HEK293 (cell line): ENCODE data around the gene SLC1A6.
A peak's percentile ranks its signal among the peaks of the same experiment; 100 is the strongest.

ENCODE experiments used
- CTCF ChIA-PET: fragments of 350-600 bp; formaldehyde crosslinking; extraction: SDS; loops from one replicate; lab custom pipeline; 2021; ENCODE audit warnings: antibody characterized with exemption; lab: Yijun Ruan, JAX
- POLR2A ChIA-PET: fragments of 300-600 bp; formaldehyde crosslinking; extraction: SDS; loops from one replicate; lab custom pipeline; 2020; ENCODE audit warnings: antibody characterized with exemption, inconsistent platforms; lab: Yijun Ruan, JAX
- H3K27ac ChIP-seq: fragments of 200-500 bp; sonication (Bioruptor generic); 2 replicates; pipeline ENCODE4 v1.5.1; 2014; ENCODE audit warnings: low read depth, low read length, control low read depth, inconsistent platforms; ENCODE audit errors: extremely low read depth
- H3K36me3 ChIP-seq, 2 experiments: fragments of 200-500 bp in 1 of 2; sonication (Bioruptor generic) in 1 of 2; 1 replicate in 1 of 2; 2 replicates in 1 of 2; pipeline ENCODE4 v1.5.1; 2014 to 2017; ENCODE audit warnings: inconsistent platforms in 2 of 2, low read length in 2 of 2; ENCODE audit not compliant: control insufficient read depth in 2 of 2, insufficient read depth in 1 of 2
- H3K4me1 ChIP-seq: fragments of 200-500 bp; sonication (Bioruptor generic); 2 replicates; pipeline ENCODE4 v1.5.1; 2014; ENCODE audit warnings: mild to moderate bottlenecking, low read length, inconsistent platforms; ENCODE audit not compliant: control insufficient read depth, insufficient read depth
- H3K4me3 ChIP-seq: 2 replicates; pipeline ENCODE4 v1.5.1; 2011; ENCODE audit warnings: low read depth, mild to moderate bottlenecking, control low read depth, low read length, moderate library complexity
- H3K9me3 ChIP-seq: fragments of 200-500 bp; sonication (Bioruptor generic); 2 replicates; pipeline ENCODE4 v1.5.1; 2014; ENCODE audit warnings: low read depth, low read length, inconsistent platforms; ENCODE audit not compliant: control insufficient read depth, insufficient read depth
- HOXD13 ChIP-seq: sonication (generic); formaldehyde crosslinking; IDR thresholded peaks from 2 replicates; pipeline ENCODE4 v1.8.0; 2022; ENCODE audit warnings: missing genetic modification reagents, borderline replicate concordance
- KLF8 ChIP-seq: fragments of 450-650 bp; formaldehyde crosslinking; IDR thresholded peaks from 2 replicates; pipeline ENCODE4 v1.5.1; 2016; ENCODE audit warnings: missing biosample characterization, missing genetic modification characterization
- TRIM28 ChIP-seq: IDR thresholded peaks from 2 replicates; pipeline ENCODE4 v1.6.1; 2011; ENCODE audit warnings: low read length, control low read depth, borderline replicate concordance
- ZBTB1 ChIP-seq: fragments of 450-650 bp; formaldehyde crosslinking; IDR thresholded peaks from 2 replicates; pipeline ENCODE4 v1.5.1; 2016; ENCODE audit warnings: missing biosample characterization, missing genetic modification characterization
- ZBTB17 ChIP-seq: fragments of 450-650 bp; formaldehyde crosslinking; IDR thresholded peaks from 2 replicates; pipeline ENCODE4 v1.5.1; 2016; ENCODE audit warnings: missing biosample characterization, missing genetic modification characterization
- ZNF157 ChIP-seq: fragments of 450-650 bp; formaldehyde crosslinking; IDR thresholded peaks from 2 replicates; pipeline ENCODE4 v1.5.1; 2016; ENCODE audit warnings: missing biosample characterization, missing genetic modification characterization
- ZNF266 ChIP-seq: fragments of 450-650 bp; formaldehyde crosslinking; IDR thresholded peaks from 2 replicates; pipeline ENCODE4 v1.5.1; 2016; ENCODE audit warnings: missing biosample characterization, missing genetic modification characterization, low read depth
- ZNF292 ChIP-seq: fragments of 450-650 bp; formaldehyde crosslinking; IDR thresholded peaks from 2 replicates; pipeline ENCODE4 v1.5.1; 2016; ENCODE audit warnings: low read depth, missing biosample characterization, missing genetic modification characterization, borderline replicate concordance
- ZNF530 ChIP-seq: fragments of 450-650 bp; formaldehyde crosslinking; IDR thresholded peaks from 2 replicates; pipeline ENCODE4 v1.5.1; 2016; ENCODE audit warnings: low read depth, missing biosample characterization, missing genetic modification characterization
- ZNF670 ChIP-seq: fragments of 450-650 bp; formaldehyde crosslinking; IDR thresholded peaks from 2 replicates; pipeline ENCODE4 v1.5.1; 2016; ENCODE audit warnings: missing biosample characterization, missing genetic modification characterization, low read depth
- ZNF768 ChIP-seq: fragments of 450-650 bp; formaldehyde crosslinking; IDR thresholded peaks from 2 replicates; pipeline ENCODE4 v1.5.1; 2018; ENCODE audit warnings: missing biosample characterization, mild to moderate bottlenecking, missing genetic modification characterization
- ZXDB ChIP-seq: fragments of 450-650 bp; formaldehyde crosslinking; IDR thresholded peaks from 2 replicates; pipeline ENCODE4 v1.5.1; 2016; ENCODE audit warnings: missing biosample characterization, missing genetic modification characterization
- TF ChIP-seq, protein P1 (sequence below): fragments of 450-650 bp; formaldehyde crosslinking; IDR thresholded peaks from 2 replicates; pipeline ENCODE4 v1.5.1; 2017; ENCODE audit warnings: missing biosample characterization, mild to moderate bottlenecking, missing genetic modification characterization, moderate library complexity
- TF ChIP-seq, protein P2 (sequence below): fragments of 450-650 bp; formaldehyde crosslinking; IDR thresholded peaks from 2 replicates; pipeline ENCODE4 v1.5.1; 2016; ENCODE audit warnings: missing biosample characterization, missing genetic modification characterization
- TF ChIP-seq, protein P3 (sequence below): fragments of 450-650 bp; formaldehyde crosslinking; IDR thresholded peaks from 2 replicates; pipeline ENCODE4 v1.5.1; 2016; ENCODE audit warnings: missing biosample characterization, missing genetic modification characterization, low read depth
- TF ChIP-seq, protein P4 (sequence below): fragments of 450-650 bp; formaldehyde crosslinking; optimal IDR thresholded peaks from 2 replicates; pipeline ENCODE3; 2016; ENCODE audit warnings: missing biosample characterization, mild to moderate bottlenecking, missing genetic modification characterization
- TF ChIP-seq, protein P5 (sequence below): fragments of 450-650 bp; formaldehyde crosslinking; IDR thresholded peaks from 2 replicates; pipeline ENCODE4 v1.5.1; 2016; ENCODE audit warnings: missing biosample characterization, missing genetic modification characterization

The SLC1A6 gene

DNA sequence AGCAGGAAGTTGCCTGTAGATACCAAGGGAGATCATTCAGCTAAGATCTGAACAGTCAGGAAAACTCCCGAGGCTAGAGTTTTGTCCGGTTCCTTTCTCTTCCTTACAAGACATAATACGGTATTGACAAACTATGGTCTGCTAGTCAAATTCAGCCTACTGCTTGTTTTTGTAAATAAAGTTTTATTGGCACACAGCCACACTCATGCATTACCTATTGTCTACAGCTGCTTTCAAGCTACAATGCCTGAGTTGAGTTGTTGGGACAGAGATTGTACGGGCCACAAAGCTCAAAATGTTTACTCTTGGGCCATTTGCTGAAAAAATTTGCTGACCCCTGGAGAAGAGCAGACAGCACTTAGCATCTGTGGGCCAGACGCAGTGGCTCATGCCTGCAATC, 2.5 kb downstream of the SLC1A6 start:
- POLR2A ChIA-PET: no interaction called here
- TF ChIP-seq ZNF768 (tag by site-specific recombination) (no peak), ZNF530 (tag by site-specific recombination) (no peak), HOXD13 (CRISPR knock-in tag) (no peak), KLF8 (tag by site-specific recombination) (no peak), ZNF292 (tag by site-specific recombination) (no peak), ZBTB17 (0 out of 2 replicates have a peak, but pooled peaks have one; percentile 35), ZNF266 (tag by site-specific recombination) (no peak)
- TF ChIP-seq, protein P1, sequence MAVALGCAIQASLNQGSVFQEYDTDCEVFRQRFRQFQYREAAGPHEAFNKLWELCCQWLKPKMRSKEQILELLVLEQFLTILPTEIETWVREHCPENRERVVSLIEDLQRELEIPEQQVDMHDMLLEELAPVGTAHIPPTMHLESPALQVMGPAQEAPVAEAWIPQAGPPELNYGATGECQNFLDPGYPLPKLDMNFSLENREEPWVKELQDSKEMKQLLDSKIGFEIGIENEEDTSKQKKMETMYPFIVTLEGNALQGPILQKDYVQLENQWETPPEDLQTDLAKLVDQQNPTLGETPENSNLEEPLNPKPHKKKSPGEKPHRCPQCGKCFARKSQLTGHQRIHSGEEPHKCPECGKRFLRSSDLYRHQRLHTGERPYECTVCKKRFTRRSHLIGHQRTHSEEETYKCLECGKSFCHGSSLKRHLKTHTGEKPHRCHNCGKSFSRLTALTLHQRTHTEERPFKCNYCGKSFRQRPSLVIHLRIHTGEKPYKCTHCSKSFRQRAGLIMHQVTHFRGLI (tag by site-specific recombination): no peak
- TF ChIP-seq, protein P2, sequence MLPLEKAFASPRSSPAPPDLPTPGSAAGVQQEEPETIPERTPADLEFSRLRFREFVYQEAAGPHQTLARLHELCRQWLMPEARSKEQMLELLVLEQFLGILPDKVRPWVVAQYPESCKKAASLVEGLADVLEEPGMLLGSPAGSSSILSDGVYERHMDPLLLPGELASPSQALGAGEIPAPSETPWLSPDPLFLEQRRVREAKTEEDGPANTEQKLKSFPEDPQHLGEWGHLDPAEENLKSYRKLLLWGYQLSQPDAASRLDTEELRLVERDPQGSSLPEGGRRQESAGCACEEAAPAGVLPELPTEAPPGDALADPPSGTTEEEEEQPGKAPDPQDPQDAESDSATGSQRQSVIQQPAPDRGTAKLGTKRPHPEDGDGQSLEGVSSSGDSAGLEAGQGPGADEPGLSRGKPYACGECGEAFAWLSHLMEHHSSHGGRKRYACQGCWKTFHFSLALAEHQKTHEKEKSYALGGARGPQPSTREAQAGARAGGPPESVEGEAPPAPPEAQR (tag by site-specific recombination): no peak
- H3K9me3 ChIP-seq: no peaks in the 10 kb centered on the region
- H3K36me3 ChIP-seq: no peaks in the 10 kb centered on the region
- no peaks in the 10 kb centered on the region for H3K4me1 ChIP-seq
- no peak overlapping the region for H3K27ac ChIP-seq
- H3K4me3 ChIP-seq: no peak overlapping the region
- CTCF ChIA-PET: interaction anchor here (0.7 kb wide), 2 partner anchors 234 to 1110 kb away, joined by 4 to 6 read pairs; no protein-coding TSS in a partner anchor

DNA sequence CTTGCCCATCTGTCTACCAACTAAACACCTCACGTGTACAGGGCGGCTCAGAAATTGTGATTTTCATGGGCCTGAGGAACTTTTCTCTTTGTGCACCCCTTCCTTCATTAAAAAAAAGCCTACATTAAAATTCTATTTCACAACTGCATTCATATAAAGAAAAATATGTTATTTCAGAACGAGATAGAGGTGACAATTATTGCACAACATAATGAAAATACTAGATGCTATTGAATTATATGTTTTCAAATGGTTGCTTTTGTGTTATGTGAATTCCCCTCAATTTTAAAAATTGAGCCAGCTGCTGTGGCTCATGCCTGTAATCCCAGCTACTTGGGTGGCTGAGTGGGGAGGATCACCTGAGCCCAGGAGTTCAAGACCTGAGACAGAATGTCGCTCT, 5.2 kb downstream of the SLC1A6 start:
- Histone ChIP-seq H3K27ac (no peak overlapping the region), H3K36me3 (no peaks in the 10 kb centered on the region), H3K9me3 (no peaks in the 10 kb centered on the region), H3K4me3 (no peak overlapping the region), H3K4me1 (no peaks in the 10 kb centered on the region)
- CTCF ChIA-PET: no interaction called here
- POLR2A ChIA-PET: no interaction called here
- TF ChIP-seq, protein P3, sequence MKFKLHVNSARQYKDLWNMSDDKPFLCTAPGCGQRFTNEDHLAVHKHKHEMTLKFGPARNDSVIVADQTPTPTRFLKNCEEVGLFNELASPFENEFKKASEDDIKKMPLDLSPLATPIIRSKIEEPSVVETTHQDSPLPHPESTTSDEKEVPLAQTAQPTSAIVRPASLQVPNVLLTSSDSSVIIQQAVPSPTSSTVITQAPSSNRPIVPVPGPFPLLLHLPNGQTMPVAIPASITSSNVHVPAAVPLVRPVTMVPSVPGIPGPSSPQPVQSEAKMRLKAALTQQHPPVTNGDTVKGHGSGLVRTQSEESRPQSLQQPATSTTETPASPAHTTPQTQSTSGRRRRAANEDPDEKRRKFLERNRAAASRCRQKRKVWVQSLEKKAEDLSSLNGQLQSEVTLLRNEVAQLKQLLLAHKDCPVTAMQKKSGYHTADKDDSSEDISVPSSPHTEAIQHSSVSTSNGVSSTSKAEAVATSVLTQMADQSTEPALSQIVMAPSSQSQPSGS (tag by site-specific recombination): no peak
- TF ChIP-seq, protein P4, sequence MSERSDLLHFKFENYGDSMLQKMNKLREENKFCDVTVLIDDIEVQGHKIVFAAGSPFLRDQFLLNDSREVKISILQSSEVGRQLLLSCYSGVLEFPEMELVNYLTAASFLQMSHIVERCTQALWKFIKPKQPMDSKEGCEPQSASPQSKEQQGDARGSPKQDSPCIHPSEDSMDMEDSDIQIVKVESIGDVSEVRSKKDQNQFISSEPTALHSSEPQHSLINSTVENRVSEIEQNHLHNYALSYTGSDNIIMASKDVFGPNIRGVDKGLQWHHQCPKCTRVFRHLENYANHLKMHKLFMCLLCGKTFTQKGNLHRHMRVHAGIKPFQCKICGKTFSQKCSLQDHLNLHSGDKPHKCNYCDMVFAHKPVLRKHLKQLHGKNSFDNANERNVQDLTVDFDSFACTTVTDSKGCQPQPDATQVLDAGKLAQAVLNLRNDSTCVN (tag by site-specific recombination): no peak
- TF ChIP-seq ZNF670 (tag by site-specific recombination) (no peak), ZNF157 (tag by site-specific recombination) (no peak), TRIM28 (no peak), ZBTB1 (tag by site-specific recombination) (no peak), ZXDB (tag by site-specific recombination) (no peak)
- TF ChIP-seq, protein P5, sequence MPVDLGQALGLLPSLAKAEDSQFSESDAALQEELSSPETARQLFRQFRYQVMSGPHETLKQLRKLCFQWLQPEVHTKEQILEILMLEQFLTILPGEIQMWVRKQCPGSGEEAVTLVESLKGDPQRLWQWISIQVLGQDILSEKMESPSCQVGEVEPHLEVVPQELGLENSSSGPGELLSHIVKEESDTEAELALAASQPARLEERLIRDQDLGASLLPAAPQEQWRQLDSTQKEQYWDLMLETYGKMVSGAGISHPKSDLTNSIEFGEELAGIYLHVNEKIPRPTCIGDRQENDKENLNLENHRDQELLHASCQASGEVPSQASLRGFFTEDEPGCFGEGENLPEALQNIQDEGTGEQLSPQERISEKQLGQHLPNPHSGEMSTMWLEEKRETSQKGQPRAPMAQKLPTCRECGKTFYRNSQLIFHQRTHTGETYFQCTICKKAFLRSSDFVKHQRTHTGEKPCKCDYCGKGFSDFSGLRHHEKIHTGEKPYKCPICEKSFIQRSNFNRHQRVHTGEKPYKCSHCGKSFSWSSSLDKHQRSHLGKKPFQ (tag by site-specific recombination): no peak
